ENCODE measurements around the gene GEMIN7. TPM values are rescaled to one million over a fixed set of nuclear protein-coding genes. Genes with fewer than 3 reads are reported as not detected.
A peak's percentile ranks its signal among the peaks of the same experiment; 100 is the strongest.
"Not testable (repeated sequence)": the region's sequence is repeated elsewhere in the genome, so short reads cannot be mapped to it uniquely, and the experiment has no call there.

GEMIN7 gene
- total RNA-seq, 3 donors from 2014 or later (not counting 1 experiment from before 2014, with no cell fraction given) = 27.7 to 28.7 (median 27.9) TPM

GRCh38 chr19:45118106-45118505 is 39.0 kb downstream of the GEMIN7 start:
- Histone ChIP-seq H3K27ac (ENCODE audit: low read length) (peak overlapping the region; percentile 48), H3K9me3 (ENCODE audit: control insufficient read depth, insufficient read depth, low read length) (no peaks in the 10 kb centered on the region), H3K4me3 (ENCODE audit: low read length) (no peak overlapping the region), H3K4me1 (ENCODE audit: control insufficient read depth, insufficient read depth, low read length) (peaks cover 54% of the 10 kb centered on the region), H3K27me3 (ENCODE audit: control insufficient read depth, insufficient read depth, low read length) (no peaks in the 10 kb centered on the region), H3K36me3 (ENCODE audit: control insufficient read depth, insufficient read depth, low read length) (no peaks in the 10 kb centered on the region)
- no peak for ATAC-seq
- Mint-ChIP-seq H3K4me3 (peak overlapping the region; percentile 53), H3K4me1 (peaks cover 36 to 54% of the 10 kb centered on the region in 2 donors), H3K36me3 (no peaks in the 10 kb centered on the region), H3K27me3 (ENCODE audit: low read depth in 2 of 2) (no peaks in the 10 kb centered on the region), H3K27ac (peak overlapping the region; percentile 82 to 90), H3K9me3 (no peaks in the 10 kb centered on the region)
- no peak for DNase-seq
- TF ChIP-seq CTCF (IDR thresholded peaks at IDR 0.05) = no peak
- WGBS (ENCODE audit: insufficient coverage) = 68% methylated on average over 5 of the region's 5 CpGs
- intact Hi-C loops (cut with micrococcal nuclease) = no loop called here

- DNase-seq; H3K27me3 Mint-ChIP-seq (ENCODE audit: low read depth in 2 of 2); H3K36me3 ChIP-seq (ENCODE audit: control insufficient read depth, insufficient read depth, low read length); H3K9me3 Mint-ChIP-seq; intact Hi-C loops (cut with micrococcal nuclease); H3K4me3 ChIP-seq (ENCODE audit: low read length); H3K27me3 ChIP-seq (ENCODE audit: control insufficient read depth, insufficient read depth, low read length); H3K9me3 ChIP-seq (ENCODE audit: control insufficient read depth, insufficient read depth, low read length); H3K36me3 Mint-ChIP-seq: not testable (repeated sequence)
- Histone ChIP-seq H3K4me1 (ENCODE audit: control insufficient read depth, insufficient read depth, low read length) (peaks cover 54% of the 10 kb centered on the region), H3K27ac (ENCODE audit: low read length) (peak overlapping the region; percentile 48)
- H3K27ac Mint-ChIP-seq = peak overlapping the region; percentile 82 to 90
- WGBS (ENCODE audit: insufficient coverage) = 18% methylated on average over 18 of the region's 18 CpGs
- peak; percentile 24 to 49 (median 37) for ATAC-seq
- peaks cover 36 to 54% of the 10 kb centered on the region in 2 donors for H3K4me1 Mint-ChIP-seq
- peak overlapping the region; percentile 60 for H3K4me3 Mint-ChIP-seq
These were observed 39.7 kb downstream of the GEMIN7 start for GRCh38 chr19:45118591-45119355.

- no peak for DNase-seq
- no peak overlapping the region for H3K27ac Mint-ChIP-seq
- H3K36me3 Mint-ChIP-seq = no peaks in the 10 kb centered on the region
- peaks cover 36 to 54% of the 10 kb centered on the region in 2 donors for H3K4me1 Mint-ChIP-seq
- H3K4me3 Mint-ChIP-seq = no peak overlapping the region
- no peak for TF ChIP-seq CTCF (IDR thresholded peaks at IDR 0.05)
- ATAC-seq = no peak
- intact Hi-C loops (cut with micrococcal nuclease) = no loop called here
- H3K27me3 ChIP-seq (ENCODE audit: control insufficient read depth, insufficient read depth, low read length) = no peaks in the 10 kb centered on the region
- H3K36me3 ChIP-seq (ENCODE audit: control insufficient read depth, insufficient read depth, low read length) = no peaks in the 10 kb centered on the region
- no peaks in the 10 kb centered on the region for H3K27me3 Mint-ChIP-seq (ENCODE audit: low read depth in 2 of 2)
- 77% methylated on average over 5 of the region's 6 CpGs for WGBS (ENCODE audit: insufficient coverage)
- H3K27ac ChIP-seq (ENCODE audit: low read length) = no peak overlapping the region
- no peaks in the 10 kb centered on the region for H3K9me3 Mint-ChIP-seq
- no peaks in the 10 kb centered on the region for H3K9me3 ChIP-seq (ENCODE audit: control insufficient read depth, insufficient read depth, low read length)
- H3K4me1 ChIP-seq (ENCODE audit: control insufficient read depth, insufficient read depth, low read length) = peaks cover 54% of the 10 kb centered on the region
- H3K4me3 ChIP-seq (ENCODE audit: low read length) = no peak overlapping the region
These were observed 40.5 kb downstream of the GEMIN7 start for GRCh38 chr19:45119582-45119981.

- ATAC-seq = peak in 1 of 3 donors; percentile 19
- H3K4me1 ChIP-seq (ENCODE audit: control insufficient read depth, insufficient read depth, low read length) = peaks cover 51% of the 10 kb centered on the region
- no peak overlapping the region for H3K27ac ChIP-seq (ENCODE audit: low read length)
- H3K36me3 ChIP-seq (ENCODE audit: control insufficient read depth, insufficient read depth, low read length) = no peaks in the 10 kb centered on the region
- no peaks in the 10 kb centered on the region for H3K9me3 ChIP-seq (ENCODE audit: control insufficient read depth, insufficient read depth, low read length)
- H3K4me3 ChIP-seq (ENCODE audit: low read length) = no peak overlapping the region
- H3K4me1 Mint-ChIP-seq = peaks cover 31 to 57% of the 10 kb centered on the region in 2 donors
- intact Hi-C loops (cut with micrococcal nuclease) = no loop called here
- no peak for TF ChIP-seq CTCF (IDR thresholded peaks at IDR 0.05)
- H3K36me3 Mint-ChIP-seq = no peaks in the 10 kb centered on the region
- no peaks in the 10 kb centered on the region for H3K9me3 Mint-ChIP-seq
- no peaks in the 10 kb centered on the region for H3K27me3 Mint-ChIP-seq (ENCODE audit: low read depth in 2 of 2)
- H3K4me3 Mint-ChIP-seq = peak overlapping the region; percentile 6
- no peak for DNase-seq
- H3K27me3 ChIP-seq (ENCODE audit: control insufficient read depth, insufficient read depth, low read length) = no peaks in the 10 kb centered on the region
- H3K27ac Mint-ChIP-seq = peak overlapping the region in 1 of 2 donors; percentile 62
- WGBS (ENCODE audit: insufficient coverage) = 39% methylated on average over 11 of the region's 11 CpGs
These were observed 42.8 kb downstream of the GEMIN7 start for GRCh38 chr19:45121827-45122345.

All from natural killer cell (primary cell).